Sigmoid colon (tissue), 7 donors: ENCODE results near the gene VSTM4. TPM values are rescaled to one million over a fixed set of nuclear protein-coding genes. Genes with fewer than 3 reads are reported as not detected.
A peak's percentile ranks its signal among the peaks of the same experiment; 100 is the strongest.

Source experiments
- DNase-seq: peaks from one replicate; pipeline ENCODE4 v3.0.0-alpha.2; 2019
- H3K27ac ChIP-seq, 4 donors: fragments of 200-600 bp; sonication (generic); one replicate each; pipeline ENCODE4 v1.5.1; 2016 to 2019; ENCODE audit warnings: mild to moderate bottlenecking in 1 of 4
- H3K27me3 ChIP-seq, 3 donors: fragments of 200-600 bp; sonication (generic); one replicate each; pipeline ENCODE4 v1.5.1; 2019; ENCODE audit warnings: mild to moderate bottlenecking in 1 of 3
- H3K36me3 ChIP-seq, 4 donors: fragments of 200-600 bp; sonication (generic); one replicate each; pipeline ENCODE4 v1.5.1; 2016 to 2019
- H3K4me1 ChIP-seq, 4 donors: fragments of 200-600 bp; sonication (generic); one replicate each; pipeline ENCODE4 v1.5.1; 2017 to 2019
- H3K4me3 ChIP-seq, 4 donors: fragments of 200-600 bp; sonication (generic); one replicate each; pipeline ENCODE4 v1.5.1; 2017 to 2019; ENCODE audit warnings: mild to moderate bottlenecking in 2 of 4, moderate library complexity in 1 of 4
- H3K9me3 ChIP-seq, 4 donors: fragments of 200-600 bp in 3 of 4; sonication (generic) in 3 of 4; one replicate each; pipeline versions ENCODE4 v1.5.1 to v1.6.1; 2013 to 2019
- CTCF ChIP-seq, 4 experiments: fragments of 450-650 bp in 3 of 4; fragments of 200-600 bp in 1 of 4; IDR thresholded peaks; one replicate each; pipeline ENCODE4 v1.5.1; 2016 to 2019; ENCODE audit warnings: antibody characterized with exemption in 4 of 4, mild to moderate bottlenecking in 3 of 4, moderate library complexity in 2 of 4
- EP300 ChIP-seq, 4 donors: sonication (generic); formaldehyde crosslinking; IDR thresholded peaks; one replicate each; pipeline ENCODE4 v1.6.1; 2017; ENCODE audit warnings: antibody characterized with exemption in 4 of 4
- POLR2A ChIP-seq, 2 donors: fragments of 450-650 bp; IDR thresholded peaks; one replicate each; pipeline ENCODE4 v1.6.1; 2016; ENCODE audit warnings: antibody characterized with exemption in 2 of 2, mild to moderate bottlenecking in 2 of 2, moderate library complexity in 2 of 2
- POLR2AphosphoS5 ChIP-seq, 4 donors: sonication (generic); formaldehyde crosslinking; IDR thresholded peaks; one replicate each; pipeline ENCODE4 v1.6.1; 2017; ENCODE audit warnings: antibody characterized with exemption in 4 of 4
- WGBS, 2 donors: extraction: QIAGEN DNeasy Blood & Tissue Kit; methylation state at CpG; one replicate each; pipeline ENCODE4 v1.1.7; 2013; 5-methylcytosine and 5-hydroxymethylcytosine counted together
- intact Hi-C: fragments of 100-400 bp; cut with DNase I; formaldehyde crosslinking; loops from one replicate; pipeline ENCODE4 v1.15.1; 2023
- polyA plus RNA-seq, 3 donors: library from polyadenylated mRNA; stranded (reverse); fragments of 200-250 nt; gene quantifications; one replicate each; pipeline ENCODE4 v1.2.3, GENCODE V29; 2013
- total RNA-seq, 4 donors: library from RNA; depleted of rRNA; stranded (reverse); fragments of >200 nt; gene quantifications; one replicate each; pipeline ENCODE4 v1.1.0, GENCODE V29; 2016
- donor health status: healthy with polysubstance abuse.
- donor health status: Bipolar disorder and iron deficiency.
- donor health status: healthy.

Gene VSTM4
- total and polyA plus RNA-seq, 7 donors = 0.23 to 13.3 (median 9.5) TPM

- TF ChIP-seq CTCF (IDR thresholded peaks at IDR 0.05) (no peak), POLR2AphosphoS5 (IDR thresholded peaks at IDR 0.05) (no peak), POLR2A (IDR thresholded peaks at IDR 0.05) (no peak), EP300 (IDR thresholded peaks at IDR 0.05) (no peak)
- 66 to 88% methylated on average over 4 of the region's 4 CpGs for WGBS, 2 donors
- Histone ChIP-seq H3K27ac (peak overlapping the region in 2 of 4 donors; percentile 32 to 65), H3K36me3 (no peaks in the 10 kb centered on the region), H3K4me3 (no peak overlapping the region), H3K9me3 (no peaks in the 10 kb centered on the region), H3K27me3 (no peaks in the 10 kb centered on the region), H3K4me1 (no peaks in the 10 kb centered on the region)
- DNase-seq = no peak
- intact Hi-C loops = no loop called here
Measured at GRCh38 chr10:49139846-49140195, 24.5 kb upstream of the VSTM4 start.

GRCh38 chr10:49139028-49139845 is 23.9 kb upstream of the VSTM4 start:
- WGBS, 2 donors = 61 to 72% methylated on average over 8 of the region's 8 CpGs
- intact Hi-C loops = no loop called here
- no peaks in the 10 kb centered on the region for H3K4me1 ChIP-seq
- H3K36me3 ChIP-seq = no peaks in the 10 kb centered on the region
- no peak for DNase-seq
- H3K4me3 ChIP-seq = no peak overlapping the region
- TF ChIP-seq POLR2AphosphoS5 (IDR thresholded peaks at IDR 0.05) (no peak), CTCF (IDR thresholded peaks at IDR 0.05) (no peak), EP300 (IDR thresholded peaks at IDR 0.05) (no peak), POLR2A (IDR thresholded peaks at IDR 0.05) (no peak)
- no peaks in the 10 kb centered on the region for H3K9me3 ChIP-seq
- H3K27me3 ChIP-seq = no peaks in the 10 kb centered on the region
- H3K27ac ChIP-seq = peak overlapping the region in 2 of 4 donors; percentile 32 to 65

GRCh38 chr10:49138361-49138891 is 23.1 kb upstream of the VSTM4 start:
- H3K36me3 ChIP-seq = no peaks in the 10 kb centered on the region
- WGBS, 2 donors = 80 to 83% methylated on average over 7 of the region's 7 CpGs
- H3K9me3 ChIP-seq = no peaks in the 10 kb centered on the region
- no peaks in the 10 kb centered on the region for H3K27me3 ChIP-seq
- peak overlapping the region in 2 of 4 donors; percentile 22 to 65 for H3K27ac ChIP-seq
- intact Hi-C loops = no loop called here
- TF ChIP-seq POLR2A (IDR thresholded peaks at IDR 0.05) = no peak
- no peak for TF ChIP-seq POLR2AphosphoS5 (IDR thresholded peaks at IDR 0.05)
- no peak for TF ChIP-seq EP300 (IDR thresholded peaks at IDR 0.05)
- TF ChIP-seq CTCF (IDR thresholded peaks at IDR 0.05) = no peak
- no peak overlapping the region for H3K4me3 ChIP-seq
- DNase-seq = no peak
- H3K4me1 ChIP-seq = no peaks in the 10 kb centered on the region

- H3K9me3 ChIP-seq = no peaks in the 10 kb centered on the region
- H3K36me3 ChIP-seq = no peaks in the 10 kb centered on the region
- DNase-seq = no peak
- H3K27ac ChIP-seq = peak overlapping the region in 1 of 4 donors; percentile 48
- TF ChIP-seq POLR2AphosphoS5 (IDR thresholded peaks at IDR 0.05) (no peak), EP300 (IDR thresholded peaks at IDR 0.05) (no peak)
- H3K4me1 ChIP-seq = no peaks in the 10 kb centered on the region
- H3K27me3 ChIP-seq = no peaks in the 10 kb centered on the region
- no peak overlapping the region for H3K4me3 ChIP-seq
- 77 to 82% methylated on average over 1 of the region's 1 CpG for WGBS, 2 donors
- intact Hi-C loops = no loop called here
Measured at GRCh38 chr10:49136525-49136924, 21.2 kb upstream of the VSTM4 start.

- H3K4me1 ChIP-seq = no peaks in the 10 kb centered on the region
- no peaks in the 10 kb centered on the region for H3K27me3 ChIP-seq
- intact Hi-C loops = no loop called here
- no peak for DNase-seq
- H3K36me3 ChIP-seq = no peaks in the 10 kb centered on the region
- peak overlapping the region in 1 of 4 donors; percentile 48 for H3K27ac ChIP-seq
- WGBS, 2 donors = 56 to 67% methylated on average over 9 of the region's 9 CpGs
- no peaks in the 10 kb centered on the region for H3K9me3 ChIP-seq
- no peak overlapping the region for H3K4me3 ChIP-seq
- TF ChIP-seq CTCF (IDR thresholded peaks at IDR 0.05) (no peak), POLR2AphosphoS5 (IDR thresholded peaks at IDR 0.05) (peak in 1 of 4 donors; percentile 22)
Measured at GRCh38 chr10:49135575-49136313, 20.4 kb upstream of the VSTM4 start.
